IPS-NIHi7 (cell line): ENCODE results near the gene SH2D3C.
A peak's percentile ranks its signal among the peaks of the same experiment; 100 is the strongest.
"Not testable (repeated sequence)": the region's sequence is repeated elsewhere in the genome, so short reads cannot be mapped to it uniquely, and the experiment has no call there.

Experiments used
- DNase-seq: peaks from one replicate; pipeline ENCODE4 v3.0.0; 2012; ENCODE audit warnings: mixed read lengths; ENCODE audit errors: extremely low spot score

The SH2D3C gene

GRCh38 chr9:127785933-127786772 is 7.7 kb upstream of the SH2D3C start, which contains the start of gene CDK9:
Gene CDK9, plus strand, starts transcription at chr9:127786034. Its CDS starts 115 bp downstream, at chr9:127786149.
- peak; percentile 90 for DNase-seq

- DNase-seq: peak; percentile 90
Observed at GRCh38 chr9:127785023-127785932, 6.8 kb upstream of the SH2D3C start.

- DNase-seq: no peak
Observed at GRCh38 chr9:127783111-127784008, 4.9 kb upstream of the SH2D3C start.

- DNase-seq: no peak
Observed at GRCh38 chr9:127781806-127782205, 3.3 kb upstream of the SH2D3C start.

GRCh38 chr9:127780909-127781308 is 2.4 kb upstream of the SH2D3C start:
- not testable (repeated sequence) for DNase-seq

- no peak for DNase-seq
Observed at GRCh38 chr9:127780126-127780885, 1.8 kb upstream of the SH2D3C start.

- DNase-seq: no peak
Observed at GRCh38 chr9:127779136-127779981, 893 bp upstream of the SH2D3C start.

- DNase-seq: no peak
Observed at GRCh38 chr9:127777368-127777980, 992 bp downstream of the SH2D3C start.

- DNase-seq: no peak
Observed at GRCh38 chr9:127776924-127777289, 1.6 kb downstream of the SH2D3C start.

- DNase-seq: peak; percentile 39
Observed at GRCh38 chr9:127776195-127776923, 2.1 kb downstream of the SH2D3C start.

GRCh38 chr9:127773981-127774380 is 4.5 kb downstream of the SH2D3C start:
- DNase-seq: no peak

GRCh38 chr9:127773272-127773671 is 5.2 kb downstream of the SH2D3C start:
- DNase-seq: no peak

GRCh38 chr9:127772603-127773002 is 5.9 kb downstream of the SH2D3C start:
- DNase-seq: no peak

GRCh38 chr9:127771570-127772189 is 6.8 kb downstream of the SH2D3C start:
- no peak for DNase-seq

- peak; percentile 97 for DNase-seq
Observed at GRCh38 chr9:127770905-127771569, 7.4 kb downstream of the SH2D3C start.

- no peak for DNase-seq
Observed at GRCh38 chr9:127770583-127770904, 7.9 kb downstream of the SH2D3C start.

- no peak for DNase-seq
Observed at GRCh38 chr9:127769929-127770582, 8.4 kb downstream of the SH2D3C start.
